AG09319 (cell line): ENCODE data around the gene FLVCR1.

ENCODE experiments used
- DNase-seq: peaks from one replicate; pipeline ENCODE4 v3.0.0-alpha.2; 2010; ENCODE audit warnings: low read depth; ENCODE audit errors: extremely low read depth
- TF ChIP-seq, protein P1 (sequence below): IDR thresholded peaks from 2 replicates; pipeline ENCODE4 v1.5.1; 2011; ENCODE audit warnings: low read depth, mild to moderate bottlenecking, inconsistent platforms, low read length, moderate library complexity

Gene FLVCR1

DNA sequence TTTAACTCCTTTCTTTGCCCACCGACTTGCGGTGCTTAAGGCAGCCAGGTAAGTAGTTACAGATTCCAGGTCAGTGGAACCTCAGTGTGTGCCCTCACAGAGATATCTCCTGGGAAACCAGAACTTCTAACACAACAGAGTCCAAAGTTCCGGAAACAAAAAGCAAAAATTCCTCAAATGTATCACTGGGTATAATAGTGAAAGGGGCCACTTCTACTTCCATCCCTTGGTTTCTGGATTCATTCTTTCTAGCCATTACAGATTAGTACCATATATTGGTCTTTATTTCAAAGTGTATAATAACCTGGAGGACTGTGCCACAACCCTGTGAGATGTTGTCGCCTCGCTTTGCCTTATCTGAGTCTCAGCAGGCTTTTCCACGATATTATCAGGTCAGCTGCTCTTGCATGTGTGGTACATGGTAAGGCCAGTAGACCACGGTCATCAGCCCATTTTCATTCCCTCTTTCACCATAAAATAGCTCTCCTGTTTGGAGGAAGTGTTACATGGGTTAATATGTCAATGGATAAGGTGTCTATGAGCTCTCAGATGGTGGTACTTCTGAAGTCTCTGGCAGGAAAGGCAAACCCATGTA, 77.4 kb downstream of the FLVCR1 start:
- no peak for DNase-seq
- TF ChIP-seq, protein P1, sequence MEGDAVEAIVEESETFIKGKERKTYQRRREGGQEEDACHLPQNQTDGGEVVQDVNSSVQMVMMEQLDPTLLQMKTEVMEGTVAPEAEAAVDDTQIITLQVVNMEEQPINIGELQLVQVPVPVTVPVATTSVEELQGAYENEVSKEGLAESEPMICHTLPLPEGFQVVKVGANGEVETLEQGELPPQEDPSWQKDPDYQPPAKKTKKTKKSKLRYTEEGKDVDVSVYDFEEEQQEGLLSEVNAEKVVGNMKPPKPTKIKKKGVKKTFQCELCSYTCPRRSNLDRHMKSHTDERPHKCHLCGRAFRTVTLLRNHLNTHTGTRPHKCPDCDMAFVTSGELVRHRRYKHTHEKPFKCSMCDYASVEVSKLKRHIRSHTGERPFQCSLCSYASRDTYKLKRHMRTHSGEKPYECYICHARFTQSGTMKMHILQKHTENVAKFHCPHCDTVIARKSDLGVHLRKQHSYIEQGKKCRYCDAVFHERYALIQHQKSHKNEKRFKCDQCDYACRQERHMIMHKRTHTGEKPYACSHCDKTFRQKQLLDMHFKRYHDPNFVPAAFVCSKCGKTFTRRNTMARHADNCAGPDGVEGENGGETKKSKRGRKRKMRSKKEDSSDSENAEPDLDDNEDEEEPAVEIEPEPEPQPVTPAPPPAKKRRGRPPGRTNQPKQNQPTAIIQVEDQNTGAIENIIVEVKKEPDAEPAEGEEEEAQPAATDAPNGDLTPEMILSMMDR = no peak

DNA sequence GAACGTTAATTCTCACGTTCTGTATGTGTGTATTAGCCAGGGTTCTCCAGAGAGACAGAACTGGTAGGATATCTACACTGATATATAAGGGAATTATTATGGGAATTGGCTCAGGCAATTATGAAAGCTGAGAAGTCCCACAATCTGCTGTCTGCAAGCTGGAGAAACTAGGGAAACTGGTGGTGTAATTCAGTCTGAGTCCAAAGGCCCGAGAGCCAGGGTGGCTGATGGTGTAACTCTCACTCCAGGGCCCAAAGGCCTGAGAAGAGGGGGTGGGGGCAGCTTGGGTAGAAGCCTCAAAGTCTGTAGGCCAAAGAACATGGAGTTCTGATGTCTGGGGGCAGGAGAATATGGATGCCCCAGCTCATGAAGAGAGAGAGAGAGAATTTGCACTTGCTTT, 79.0 kb downstream of the FLVCR1 start:
- TF ChIP-seq, protein P1 = no peak
- no peak for DNase-seq

DNA sequence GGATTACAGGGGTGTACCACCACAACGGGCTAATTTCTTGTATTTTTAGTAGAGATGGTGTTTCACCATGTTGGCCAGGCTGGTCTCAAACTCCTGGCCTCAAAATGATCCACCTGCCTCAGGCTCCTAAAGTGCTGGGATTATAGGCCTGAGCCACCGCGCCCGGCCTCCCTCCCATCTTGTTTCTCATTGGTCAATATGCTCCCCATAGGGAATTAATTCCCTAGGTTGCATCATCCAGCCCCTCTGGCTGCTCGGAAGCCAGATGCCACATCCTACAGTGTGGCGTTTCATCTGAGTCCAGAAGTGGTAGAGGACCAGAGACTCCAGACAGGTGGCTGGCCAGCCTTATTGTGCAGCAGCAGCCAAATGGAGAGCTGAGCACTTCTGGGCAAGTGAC, 80.8 kb downstream of the FLVCR1 start:
- TF ChIP-seq, protein P1 = no peak
- no peak for DNase-seq

DNA sequence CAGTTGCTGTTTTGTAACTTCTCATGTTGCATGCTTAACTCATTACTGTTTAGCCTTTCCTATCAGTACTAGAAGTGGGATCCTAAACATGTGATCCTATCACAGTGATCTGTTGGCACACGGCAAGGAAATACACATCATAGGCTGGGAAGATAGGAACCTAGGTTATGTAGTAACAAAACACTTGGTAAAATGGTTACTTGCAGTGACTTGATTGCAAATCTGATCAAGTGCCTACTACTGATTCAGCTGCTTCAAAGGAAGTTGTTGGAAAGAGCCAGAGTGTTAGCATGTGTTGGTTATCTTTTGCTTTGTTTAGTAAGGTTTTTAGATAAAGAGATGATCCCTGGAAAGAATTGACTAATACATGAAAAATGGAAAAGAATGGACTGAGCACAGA, 83.4 kb downstream of the FLVCR1 start:
- TF ChIP-seq, protein P1 = no peak
- DNase-seq = no peak

DNA sequence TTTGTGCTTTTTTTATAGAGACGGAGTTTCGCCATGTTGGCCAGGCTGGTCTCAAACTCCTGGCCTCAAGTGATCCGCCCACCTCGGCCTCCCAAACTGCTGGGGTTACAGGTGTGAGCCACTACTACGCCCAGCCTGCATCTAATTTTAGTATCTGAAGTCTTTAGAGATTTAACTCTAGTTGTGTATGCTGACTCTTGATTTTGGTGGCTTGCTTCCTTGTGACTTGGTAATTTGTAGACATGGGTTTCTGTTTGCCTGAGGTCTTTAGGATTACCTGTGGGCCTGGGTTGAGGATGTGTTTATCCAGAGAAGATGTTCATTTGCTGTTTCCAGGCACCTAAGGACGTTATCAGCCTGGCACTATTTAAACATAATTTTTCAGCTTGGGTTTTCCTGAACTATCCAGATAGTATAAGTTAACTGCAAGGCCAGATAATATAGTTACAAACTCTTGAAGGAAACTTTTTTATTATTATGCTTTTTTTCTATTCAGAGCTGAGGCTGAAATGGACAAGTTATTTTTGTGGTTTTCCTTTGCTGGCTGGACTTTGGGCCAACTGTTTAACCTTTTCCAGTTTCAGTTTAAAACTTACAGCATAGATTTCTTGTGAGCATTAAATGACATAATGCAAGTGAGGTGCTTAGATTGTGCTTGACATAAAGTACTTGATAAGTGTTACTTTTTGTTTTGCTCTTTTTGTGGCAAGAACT, 84.8 kb downstream of the FLVCR1 start:
- TF ChIP-seq, protein P1 = no peak

DNA sequence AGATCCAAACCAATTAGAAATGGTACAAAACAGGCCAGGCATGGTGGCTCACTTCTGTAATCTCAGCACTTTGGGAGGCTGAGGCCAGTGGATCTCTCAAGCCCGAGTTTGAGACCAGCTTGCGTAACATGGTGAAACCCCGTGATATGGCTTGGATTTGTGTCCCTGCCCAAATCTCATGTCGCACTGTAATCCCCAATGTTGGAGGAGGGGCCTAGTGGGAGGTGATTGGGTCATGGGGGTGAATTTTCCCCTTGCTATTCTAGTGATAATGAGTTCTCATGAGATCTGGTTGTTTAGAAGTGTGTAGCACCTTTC, 85.3 kb downstream of the FLVCR1 start:
- DNase-seq = no peak
- TF ChIP-seq, protein P1 = no peak

More for the DNA sequence above, 84.8 kb downstream of the FLVCR1 start:
- DNase-seq = no peak

DNA sequence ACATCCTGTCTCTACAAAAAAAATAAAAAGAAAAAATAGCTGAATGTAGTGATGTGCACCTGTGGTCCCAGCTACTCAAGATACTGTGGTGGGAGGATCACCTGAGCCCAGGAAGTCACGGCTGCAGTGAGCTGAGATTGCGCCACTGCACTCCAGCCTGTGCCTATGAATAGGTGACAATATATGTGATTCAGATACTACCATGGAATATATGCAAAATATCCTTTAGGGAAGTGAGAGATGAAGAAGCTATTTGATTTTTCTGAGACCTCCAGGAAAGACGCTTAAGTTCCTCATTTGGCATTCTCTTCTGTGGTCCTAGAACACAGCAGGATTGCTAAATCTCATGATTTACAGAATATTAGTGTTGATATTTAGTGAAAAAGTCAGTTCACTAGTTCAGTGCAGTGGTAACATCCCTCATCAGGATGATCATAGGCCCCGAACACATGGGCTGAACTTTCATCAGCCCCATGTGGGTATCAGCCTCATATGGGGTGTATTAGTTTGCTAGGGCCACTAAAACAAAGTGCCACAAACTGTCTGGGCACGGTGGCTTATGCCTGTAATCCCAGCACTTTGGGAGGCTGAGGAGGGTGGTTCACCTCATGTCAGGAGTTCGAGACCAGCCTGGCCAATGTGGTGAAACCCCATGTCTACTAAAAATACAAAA, 86.3 kb downstream of the FLVCR1 start:
- TF ChIP-seq, protein P1 = no peak
- DNase-seq = no peak
